Mesenchymal stem cell (in vitro differentiated cells and primary cell): ENCODE results near the gene ZGRF1.

ENCODE experiments used
- DNase-seq: peaks from one replicate; pipeline ENCODE4 v3.0.0-alpha.2; 2013
- H2AFZ ChIP-seq: one replicate; pipeline ENCODE4 v1.6.1; 2013; ENCODE audit warnings: low read depth, mild to moderate bottlenecking, control low read depth, inconsistent platforms, low read length, moderate library complexity
- H2AK5ac ChIP-seq: 2 replicates; pipeline ENCODE4 v1.6.1; 2013; ENCODE audit warnings: low read length, moderate library complexity, mild to moderate bottlenecking, inconsistent platforms; ENCODE audit not compliant: severe bottlenecking
- H2BK120ac ChIP-seq: one replicate; pipeline ENCODE4 v1.6.1; 2013; ENCODE audit warnings: low read depth, mild to moderate bottlenecking, inconsistent platforms, low read length, moderate library complexity
- H2BK12ac ChIP-seq, 2 experiments: one replicate each; pipeline ENCODE4 v1.6.1; 2013; ENCODE audit warnings: inconsistent platforms in 2 of 2, low read length in 2 of 2, mild to moderate bottlenecking in 2 of 2, moderate library complexity in 2 of 2, control low read depth in 1 of 2
- H2BK15ac ChIP-seq: one replicate; pipeline ENCODE4 v1.6.1; 2013; ENCODE audit warnings: mild to moderate bottlenecking, low read depth, inconsistent platforms; ENCODE audit not compliant: poor library complexity, severe bottlenecking
- H2BK5ac ChIP-seq: 2 replicates; pipeline ENCODE4 v1.6.1; 2013; ENCODE audit warnings: low read depth, mild to moderate bottlenecking, low read length, control low read depth, inconsistent platforms; ENCODE audit not compliant: poor library complexity, severe bottlenecking
- H3K14ac ChIP-seq, 2 experiments: one replicate each; pipeline ENCODE4 v1.6.1; 2013; ENCODE audit warnings: inconsistent platforms in 2 of 2, low read length in 2 of 2, control low read depth in 1 of 2, mild to moderate bottlenecking in 1 of 2, moderate library complexity in 1 of 2
- H3K18ac ChIP-seq, 2 experiments: one replicate each; pipeline ENCODE4 v1.6.1; 2013; ENCODE audit warnings: inconsistent platforms in 2 of 2, low read length in 2 of 2, control low read depth in 1 of 2, low read depth in 1 of 2, mild to moderate bottlenecking in 1 of 2
- H3K23ac ChIP-seq, 2 experiments: one replicate each; pipeline ENCODE4 v1.6.1; 2013; ENCODE audit warnings: inconsistent platforms in 2 of 2, low read length in 2 of 2, mild to moderate bottlenecking in 2 of 2, moderate library complexity in 2 of 2, control low read depth in 1 of 2
- H3K27ac ChIP-seq: 2 replicates; pipeline ENCODE4 v1.5.1; 2013; ENCODE audit warnings: mild to moderate bottlenecking, moderate library complexity, low read length, control low read depth, inconsistent platforms; ENCODE audit not compliant: poor library complexity, severe bottlenecking
- H3K27me3 ChIP-seq, 2 experiments: 2 replicates each; pipeline versions ENCODE4 v1.6.1 to v1.7.0; 2013; ENCODE audit warnings: low read length in 2 of 2, mild to moderate bottlenecking in 2 of 2, moderate library complexity in 2 of 2, control low read depth in 1 of 2, inconsistent platforms in 1 of 2; ENCODE audit not compliant: control insufficient read depth in 1 of 2, insufficient read depth in 1 of 2
- H3K36me3 ChIP-seq, 2 experiments: 2 replicates each; pipeline versions ENCODE4 v1.6.1 to v1.7.0; 2013; ENCODE audit warnings: low read length in 2 of 2, control low read depth in 1 of 2, inconsistent platforms in 1 of 2, low read depth in 1 of 2, mild to moderate bottlenecking in 1 of 2; ENCODE audit not compliant: insufficient read depth in 2 of 2, control insufficient read depth in 1 of 2
- H3K4ac ChIP-seq, 2 experiments: one replicate each; pipeline ENCODE4 v1.6.1; 2013; ENCODE audit warnings: inconsistent platforms in 2 of 2, low read length in 2 of 2, mild to moderate bottlenecking in 2 of 2, moderate library complexity in 2 of 2, control low read depth in 1 of 2, low read depth in 1 of 2
- H3K4me1 ChIP-seq: 2 replicates; pipeline ENCODE4 v1.6.1; 2013; ENCODE audit warnings: low read depth, low read length, control low read depth; ENCODE audit not compliant: control insufficient read depth, insufficient read depth
- H3K4me2 ChIP-seq: 2 replicates; pipeline ENCODE4 v1.6.1; 2013; ENCODE audit warnings: low read length, mild to moderate bottlenecking, inconsistent platforms; ENCODE audit not compliant: poor library complexity, severe bottlenecking
- H3K4me3 ChIP-seq, 2 experiments: 2 replicates each; pipeline versions ENCODE4 v1.5.1 to v1.7.0; 2013; ENCODE audit warnings: low read length in 2 of 2, mild to moderate bottlenecking in 2 of 2, control low read depth in 1 of 2, low read depth in 1 of 2; ENCODE audit not compliant: insufficient read depth in 1 of 2
- H3K79me1 ChIP-seq: replicated peaks from 2 replicates; pipeline ENCODE4 v1.6.1; 2013; ENCODE audit warnings: mild to moderate bottlenecking, control low read depth, low read length, inconsistent platforms; ENCODE audit not compliant: poor library complexity, severe bottlenecking
- H3K9ac ChIP-seq: 2 replicates; pipeline ENCODE4 v1.7.0; 2013; ENCODE audit warnings: mild to moderate bottlenecking, low read length, moderate library complexity
- H3K9me3 ChIP-seq: 2 replicates; pipeline ENCODE4 v1.7.0; 2013; ENCODE audit warnings: mild to moderate bottlenecking, low read length; ENCODE audit not compliant: control insufficient read depth
- H4K8ac ChIP-seq: one replicate; pipeline ENCODE4 v1.6.1; 2013; ENCODE audit warnings: inconsistent platforms, mild to moderate bottlenecking, low read length, moderate library complexity
- H4K91ac ChIP-seq: one replicate; pipeline ENCODE4 v1.6.1; 2013; ENCODE audit warnings: mild to moderate bottlenecking, low read length, inconsistent platforms
- WGBS: methylation state at CpG from one replicate; pipeline ENCODE4 v1.1.7; 2013; ENCODE audit warnings: mixed read lengths; 5-methylcytosine and 5-hydroxymethylcytosine counted together

The ZGRF1 gene

DNA sequence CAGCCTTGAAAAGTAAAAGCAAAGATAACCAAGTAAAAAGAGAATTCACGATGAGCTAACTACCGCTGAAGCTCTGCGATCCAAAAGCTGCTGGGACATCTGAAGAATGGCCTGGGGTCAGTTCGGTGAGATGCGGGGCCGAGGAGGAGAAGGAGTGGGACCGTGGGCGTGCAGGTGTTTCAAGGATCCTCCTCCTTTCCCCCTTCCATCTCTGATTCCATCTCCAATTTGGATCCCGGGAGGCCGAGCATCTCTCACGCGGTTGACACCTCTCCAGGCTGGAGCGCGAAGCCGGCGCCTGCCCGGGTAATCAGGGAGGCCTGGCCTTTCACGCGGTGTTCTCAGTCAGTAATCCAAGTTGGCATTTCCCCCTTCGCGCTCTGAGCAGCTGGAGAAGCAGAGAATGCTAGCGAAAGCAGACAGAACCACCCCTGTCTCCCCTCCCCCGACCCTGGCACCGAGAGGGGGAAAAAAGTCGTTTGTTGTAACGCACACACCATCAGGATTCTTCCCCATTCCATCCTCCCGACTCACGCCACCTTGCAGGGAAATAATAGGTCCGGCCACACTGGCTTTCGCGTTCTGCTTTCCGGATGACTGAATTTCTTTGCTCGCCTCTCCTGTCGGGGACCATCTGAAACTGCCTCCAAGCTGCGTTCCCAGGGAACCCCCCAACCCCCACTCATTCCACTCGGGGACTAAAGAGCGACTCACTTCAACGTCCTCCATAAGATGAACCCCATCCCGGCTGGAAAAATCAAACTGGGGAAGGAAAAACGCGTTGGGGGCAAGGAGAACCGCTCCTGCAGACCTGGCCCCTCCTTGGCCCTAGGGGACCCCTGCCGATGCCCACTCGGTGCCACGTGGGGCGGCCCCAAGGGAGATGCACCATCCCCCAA lies 127.2 kb downstream of the ZGRF1 start:
- no peak overlapping the region for H3K27ac ChIP-seq
- no peak overlapping the region for H2AK5ac ChIP-seq
- H3K14ac ChIP-seq, result no peak overlapping the region
- peaks cover 80 to 93% of the 10 kb centered on the region in 2 experiments for H3K27me3 ChIP-seq
- H2BK15ac ChIP-seq, result no peak overlapping the region
- no peaks in the 10 kb centered on the region for H3K36me3 ChIP-seq
- no peaks in the 10 kb centered on the region for H3K79me1 ChIP-seq
- no peak overlapping the region for H3K18ac ChIP-seq
- no peak overlapping the region for H2BK120ac ChIP-seq
- peaks cover 3% of the 10 kb centered on the region for H3K9me3 ChIP-seq
- H3K4me1 ChIP-seq, result peaks cover 22% of the 10 kb centered on the region
- WGBS, result 7% methylated on average over 45 of the region's 46 CpGs
- peak overlapping the region in 1 of 2 experiments; percentile 63 for H3K4me3 ChIP-seq
- H3K9ac ChIP-seq, result no peak overlapping the region
- no peak overlapping the region for H4K91ac ChIP-seq
- DNase-seq, result no peak
- no peak overlapping the region for H4K8ac ChIP-seq
- no peak overlapping the region for H2AFZ ChIP-seq
- no peak overlapping the region for H3K4ac ChIP-seq
- no peak overlapping the region for H2BK5ac ChIP-seq
- H3K4me2 ChIP-seq, result peak overlapping the region; percentile 68
- H3K23ac ChIP-seq, result no peak overlapping the region
- no peak overlapping the region for H2BK12ac ChIP-seq

DNA sequence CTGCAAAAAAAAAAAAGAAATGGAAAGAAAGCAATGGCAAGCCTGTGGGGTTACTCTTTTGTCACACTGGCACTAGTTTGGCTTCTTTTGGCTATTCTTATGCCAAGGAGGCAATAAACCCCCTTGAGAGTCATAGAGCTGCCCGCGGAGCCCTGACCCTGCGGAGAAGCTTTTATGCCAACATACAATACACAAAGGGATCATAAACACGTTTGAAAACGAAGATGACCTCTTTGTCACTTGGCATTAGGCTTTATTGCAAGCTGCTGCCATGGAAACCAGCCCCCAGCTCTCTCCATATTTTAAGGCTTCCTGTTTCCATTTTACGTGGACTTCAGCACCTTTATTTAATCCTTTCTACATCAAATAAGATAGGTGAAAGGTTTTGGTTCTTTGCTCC lies 128.4 kb downstream of the ZGRF1 start:
- H2AFZ ChIP-seq, result no peak overlapping the region

GRCh38 chr4:112504807-112505206 lies 131.9 kb downstream of the ZGRF1 start:
- Histone ChIP-seq H3K4me3 (no peak overlapping the region), H3K23ac (no peak overlapping the region), H3K27me3 (peaks cover 45 to 77% of the 10 kb centered on the region in 2 experiments), H2AFZ (no peak overlapping the region), H2BK15ac (no peak overlapping the region), H3K9me3 (no peaks in the 10 kb centered on the region), H3K4me2 (no peak overlapping the region), H4K91ac (no peak overlapping the region), H3K27ac (no peak overlapping the region), H2AK5ac (no peak overlapping the region), H3K4me1 (peaks cover 7% of the 10 kb centered on the region), H3K4ac (no peak overlapping the region), H3K14ac (no peak overlapping the region), H2BK120ac (no peak overlapping the region), H4K8ac (no peak overlapping the region), H3K18ac (no peak overlapping the region), H3K9ac (no peak overlapping the region), H3K36me3 (no peaks in the 10 kb centered on the region), H2BK5ac (no peak overlapping the region), H2BK12ac (no peak overlapping the region), H3K79me1 (no peaks in the 10 kb centered on the region)
- no peak for DNase-seq
- 89% methylated on average over 4 of the region's 4 CpGs for whole genome bisulfite sequencing

More for the DNA sequence above, 128.4 kb downstream of the ZGRF1 start:
- Histone ChIP-seq H3K4me1 (peaks cover 20% of the 10 kb centered on the region), H3K14ac (no peak overlapping the region), H2AK5ac (no peak overlapping the region), H3K9me3 (peaks cover 3% of the 10 kb centered on the region), H3K4me2 (no peak overlapping the region), H3K79me1 (no peaks in the 10 kb centered on the region), H3K18ac (no peak overlapping the region), H3K27me3 (peaks cover 70 to 93% of the 10 kb centered on the region in 2 experiments), H3K4me3 (no peak overlapping the region), H2BK120ac (no peak overlapping the region), H2BK15ac (no peak overlapping the region), H4K91ac (no peak overlapping the region), H2BK12ac (no peak overlapping the region), H3K4ac (no peak overlapping the region), H3K23ac (no peak overlapping the region), H4K8ac (no peak overlapping the region), H3K36me3 (no peaks in the 10 kb centered on the region), H2BK5ac (no peak overlapping the region), H3K9ac (no peak overlapping the region), H3K27ac (no peak overlapping the region)
- no peak for DNase-seq
- 5% methylated on average over 5 of the region's 6 CpGs for WGBS

DNA sequence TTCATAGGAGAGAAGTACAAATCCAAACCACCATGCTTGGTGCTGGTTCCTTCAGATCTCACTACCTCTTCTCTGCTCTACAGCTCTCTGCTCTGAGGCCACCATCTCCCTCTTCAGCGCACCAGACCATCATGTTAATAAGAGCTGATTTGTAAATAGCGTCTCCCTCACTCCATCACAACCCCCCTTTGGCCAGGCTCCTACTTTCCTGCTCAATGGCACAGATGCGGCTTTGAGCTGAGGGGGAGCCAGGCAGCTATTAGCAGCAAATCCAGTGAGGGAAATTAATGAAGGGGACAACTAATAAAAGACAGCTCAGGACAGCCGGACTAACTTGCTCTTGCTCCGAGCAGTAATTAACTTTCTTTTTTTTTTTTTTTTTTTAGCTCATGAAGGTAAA lies 133.8 kb downstream of the ZGRF1 start:
- no peak overlapping the region for H2AFZ ChIP-seq
- no peak overlapping the region for H2AK5ac ChIP-seq
- no peak overlapping the region for H2BK5ac ChIP-seq
- DNase-seq, result no peak
- H3K27me3 ChIP-seq, result peaks cover 27 to 58% of the 10 kb centered on the region in 2 experiments
- H3K9ac ChIP-seq, result no peak overlapping the region
- 63% methylated on average over 4 of the region's 5 CpGs for WGBS
- H3K79me1 ChIP-seq, result no peaks in the 10 kb centered on the region
- H2BK12ac ChIP-seq, result no peak overlapping the region
- no peak overlapping the region for H3K4ac ChIP-seq
- H2BK120ac ChIP-seq, result no peak overlapping the region
- no peak overlapping the region for H3K23ac ChIP-seq
- H2BK15ac ChIP-seq, result no peak overlapping the region
- H3K27ac ChIP-seq, result no peak overlapping the region
- H3K4me3 ChIP-seq, result no peak overlapping the region
- H4K91ac ChIP-seq, result no peak overlapping the region
- no peaks in the 10 kb centered on the region for H3K4me1 ChIP-seq
- H3K18ac ChIP-seq, result no peak overlapping the region
- H3K9me3 ChIP-seq, result no peaks in the 10 kb centered on the region
- no peak overlapping the region for H3K4me2 ChIP-seq
- H4K8ac ChIP-seq, result no peak overlapping the region
- H3K36me3 ChIP-seq, result no peaks in the 10 kb centered on the region
- no peak overlapping the region for H3K14ac ChIP-seq
